GM20000 (cell line): Measurements from ENCODE around the gene PACSIN3.

Source experiments
- DNase-seq: peaks from one replicate; pipeline ENCODE4 v3.0.0; 2012; ENCODE audit warnings: low spot score
- TF ChIP-seq, protein P1 (sequence below): IDR thresholded peaks from 2 replicates; pipeline ENCODE4 v1.5.1; 2012; ENCODE audit warnings: mild to moderate bottlenecking, control low read depth; ENCODE audit errors: extremely low read depth, missing control alignments

Gene PACSIN3

GRCh38 chr11:47171856-47172255, 14.4 kb downstream of the PACSIN3 start:
- DNase-seq, result no peak
- TF ChIP-seq, protein P1, sequence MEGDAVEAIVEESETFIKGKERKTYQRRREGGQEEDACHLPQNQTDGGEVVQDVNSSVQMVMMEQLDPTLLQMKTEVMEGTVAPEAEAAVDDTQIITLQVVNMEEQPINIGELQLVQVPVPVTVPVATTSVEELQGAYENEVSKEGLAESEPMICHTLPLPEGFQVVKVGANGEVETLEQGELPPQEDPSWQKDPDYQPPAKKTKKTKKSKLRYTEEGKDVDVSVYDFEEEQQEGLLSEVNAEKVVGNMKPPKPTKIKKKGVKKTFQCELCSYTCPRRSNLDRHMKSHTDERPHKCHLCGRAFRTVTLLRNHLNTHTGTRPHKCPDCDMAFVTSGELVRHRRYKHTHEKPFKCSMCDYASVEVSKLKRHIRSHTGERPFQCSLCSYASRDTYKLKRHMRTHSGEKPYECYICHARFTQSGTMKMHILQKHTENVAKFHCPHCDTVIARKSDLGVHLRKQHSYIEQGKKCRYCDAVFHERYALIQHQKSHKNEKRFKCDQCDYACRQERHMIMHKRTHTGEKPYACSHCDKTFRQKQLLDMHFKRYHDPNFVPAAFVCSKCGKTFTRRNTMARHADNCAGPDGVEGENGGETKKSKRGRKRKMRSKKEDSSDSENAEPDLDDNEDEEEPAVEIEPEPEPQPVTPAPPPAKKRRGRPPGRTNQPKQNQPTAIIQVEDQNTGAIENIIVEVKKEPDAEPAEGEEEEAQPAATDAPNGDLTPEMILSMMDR, result no peak

- TF ChIP-seq, protein P1, result no peak
- DNase-seq, result no peak
Measured at GRCh38 chr11:47171061-47171838, 15.0 kb downstream of the PACSIN3 start.

DNA sequence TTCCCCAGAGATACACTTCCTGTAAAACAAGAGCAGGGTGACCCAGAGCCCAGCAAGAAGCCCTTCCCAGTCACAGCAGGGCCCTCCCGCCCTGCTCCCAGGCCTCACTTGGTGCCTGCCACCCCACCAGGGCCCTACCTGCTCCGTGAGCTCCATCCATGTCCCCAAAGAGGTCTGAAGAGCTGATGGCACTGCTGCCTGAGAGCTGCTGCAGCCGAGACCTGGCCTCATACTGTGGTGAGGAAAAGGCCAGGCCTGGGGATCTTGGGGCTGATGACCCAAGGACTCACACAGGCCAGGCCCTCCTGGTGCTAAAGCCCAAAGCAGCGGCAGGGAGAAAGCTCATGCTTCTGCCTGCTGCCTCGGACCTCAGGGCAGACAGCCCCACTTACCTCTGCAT, 19.9 kb downstream of the PACSIN3 start:
- TF ChIP-seq, protein P1, result no peak
- no peak for DNase-seq

GRCh38 chr11:47165253-47165840, 20.9 kb downstream of the PACSIN3 start:
- TF ChIP-seq, protein P1, result no peak
- no peak for DNase-seq

GRCh38 chr11:47164321-47164720, 21.9 kb downstream of the PACSIN3 start:
- DNase-seq, result no peak
- TF ChIP-seq, protein P1, result no peak

- TF ChIP-seq, protein P1, result no peak
- no peak for DNase-seq
Measured at GRCh38 chr11:47163898-47164297, 22.3 kb downstream of the PACSIN3 start.

- TF ChIP-seq, protein P1, result no peak
- no peak for DNase-seq
Measured at GRCh38 chr11:47163193-47163592, 23.0 kb downstream of the PACSIN3 start.
